Panc1 (cell line): ENCODE results near the gene DCAF4L1. TPM values are rescaled to one million over a fixed set of nuclear protein-coding genes. Genes with fewer than 3 reads are reported as not detected.

ENCODE experiments used
- ATAC-seq: fragments of 200-7000 bp; cut with Tn5 transposase; 2 replicates; pipeline ENCODE4 v1.9.1; 2020; ENCODE audit warnings: mild to moderate bottlenecking, moderate library complexity
- BruUV-seq: library from RNA; stranded (reverse); fragments of 400-500 nt; replicated peaks from 2 replicates; lab custom pipeline; 2021; lab: Mats Ljungman, UMichigan
- CTCF ChIA-PET: fragments of 300-600 bp; sonication (Branson Sonifier 250); formaldehyde crosslinking; loops from one replicate; lab custom pipeline; 2022; ENCODE audit warnings: antibody characterized with exemption; lab: Charles Lee
- POLR2A ChIA-PET: fragments of 300-600 bp; sonication (Branson Sonifier 250); formaldehyde crosslinking; loops from one replicate; lab custom pipeline; 2022; ENCODE audit warnings: antibody characterized with exemption; lab: Charles Lee
- DNase-seq: peaks from one replicate; pipeline ENCODE4 v3.0.0-alpha.2; 2010; ENCODE audit warnings: low read depth, low spot score
- H3K27ac ChIP-seq: 2 replicates; pipeline ENCODE4 v1.5.1; 2011; ENCODE audit warnings: mild to moderate bottlenecking, low read length, inconsistent platforms
- H3K27me3 ChIP-seq: fragments of 200-500 bp; sonication (Bioruptor generic); 2 replicates; pipeline ENCODE4 v1.6.0; 2014; ENCODE audit warnings: low read length, inconsistent platforms; ENCODE audit not compliant: control insufficient read depth, insufficient read depth
- H3K36me3 ChIP-seq: fragments of 200-500 bp; sonication (Bioruptor generic); 2 replicates; pipeline ENCODE4 v1.5.1; 2014; ENCODE audit warnings: inconsistent platforms, mild to moderate bottlenecking, low read length, moderate library complexity; ENCODE audit not compliant: control insufficient read depth, insufficient read depth
- H3K4me1 ChIP-seq: 2 replicates; pipeline ENCODE4 v1.5.1; 2011; ENCODE audit warnings: inconsistent platforms, mild to moderate bottlenecking, low read length, moderate library complexity; ENCODE audit not compliant: control insufficient read depth, insufficient read depth
- H3K4me3 ChIP-seq, 2 experiments: 2 replicates each; pipeline ENCODE4 v1.5.1; 2011 to 2012; ENCODE audit warnings: low read depth in 2 of 2, low read length in 2 of 2, mild to moderate bottlenecking in 2 of 2, inconsistent platforms in 1 of 2, moderate library complexity in 1 of 2
- H3K9me3 ChIP-seq: fragments of 200-500 bp; sonication (Bioruptor generic); 2 replicates; pipeline ENCODE4 v1.5.1; 2014; ENCODE audit warnings: low read depth, mild to moderate bottlenecking, inconsistent platforms, low read length, moderate library complexity; ENCODE audit not compliant: control insufficient read depth, insufficient read depth
- POLR2AphosphoS5 ChIP-seq: IDR thresholded peaks from 2 replicates; pipeline ENCODE4 v1.6.1; 2012; ENCODE audit warnings: mild to moderate bottlenecking, low read depth, low read length, moderate library complexity
- SIN3A ChIP-seq: IDR thresholded peaks from 2 replicates; pipeline ENCODE4 v1.6.1; 2012; ENCODE audit warnings: low read depth, mild to moderate bottlenecking, low read length, moderate library complexity, borderline replicate concordance; ENCODE audit not compliant: insufficient read depth
- TCF7L2 ChIP-seq: IDR thresholded peaks from 2 replicates; pipeline ENCODE4 v1.6.1; 2011; ENCODE audit warnings: mild to moderate bottlenecking, low read depth, low read length, inconsistent platforms
- in situ Hi-C: cut with HindIII; loops from 2 replicates; pipeline ENCODE4 v1.10.0; 2016; ENCODE audit warnings: low sequenced_read_pairs, low pct_unique_long_range_greater_than_20kb
- intact Hi-C: fragments of 100-400 bp; cut with micrococcal nuclease; formaldehyde crosslinking; loops from one replicate; pipeline ENCODE4 v1.10.0; 2022; ENCODE audit not compliant: unreplicated experiment
- total RNA-seq: library from RNA; stranded (reverse); gene quantifications from one replicate; pipeline ENCODE4 v1.2.1, GENCODE V29; 2021; ENCODE audit not compliant: unreplicated experiment
- TF ChIP-seq, protein P1 (sequence below), 2 experiments: IDR thresholded peaks; 2 replicates each; pipeline ENCODE4 v1.6.1; 2011 to 2012; ENCODE audit warnings: low read depth in 2 of 2, control low read depth in 1 of 2, low read length in 1 of 2, mild to moderate bottlenecking in 1 of 2, moderate library complexity in 1 of 2; ENCODE audit not compliant: insufficient read depth in 1 of 2
- TF ChIP-seq, protein P2 (sequence below): fragments of 450-650 bp; IDR thresholded peaks from 2 replicates; pipeline ENCODE4 v1.5.1; 2017; ENCODE audit warnings: mild to moderate bottlenecking

DCAF4L1 gene
- total RNA-seq, 1 experiment from 2014 or later, result 0.13 TPM

DNA sequence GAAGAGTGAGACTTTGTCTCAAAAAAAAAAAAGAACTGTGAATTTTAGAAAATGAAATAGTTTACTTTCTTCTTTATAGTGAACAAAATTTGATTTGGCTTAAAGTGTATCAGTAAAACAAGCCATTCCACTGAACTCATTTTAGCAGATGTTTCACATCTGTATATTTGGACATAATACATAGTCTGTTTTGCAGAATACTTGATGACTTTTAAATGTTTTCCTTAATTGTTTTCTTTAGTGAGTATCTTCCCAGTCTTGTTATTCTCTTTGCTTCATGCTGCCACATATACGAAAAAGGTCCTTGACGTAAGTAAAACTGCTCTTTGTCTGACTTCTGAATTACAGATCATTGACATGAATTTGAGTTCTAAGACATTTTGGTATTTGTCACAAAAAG, 38.0 kb upstream of the DCAF4L1 start:
- H3K27ac ChIP-seq, result no peak overlapping the region
- in situ Hi-C loops (no loop called here), intact Hi-C loops (no loop called here)
- H3K36me3 ChIP-seq, result peaks cover 13% of the 10 kb centered on the region
- DNase-seq (no peak), ATAC-seq (no peak)
- H3K27me3 ChIP-seq, result no peaks in the 10 kb centered on the region
- no peak overlapping the region for H3K4me3 ChIP-seq
- H3K4me1 ChIP-seq, result no peaks in the 10 kb centered on the region
- H3K9me3 ChIP-seq, result no peaks in the 10 kb centered on the region
- TF ChIP-seq POLR2AphosphoS5, result no peak
- TF ChIP-seq, protein P1, sequence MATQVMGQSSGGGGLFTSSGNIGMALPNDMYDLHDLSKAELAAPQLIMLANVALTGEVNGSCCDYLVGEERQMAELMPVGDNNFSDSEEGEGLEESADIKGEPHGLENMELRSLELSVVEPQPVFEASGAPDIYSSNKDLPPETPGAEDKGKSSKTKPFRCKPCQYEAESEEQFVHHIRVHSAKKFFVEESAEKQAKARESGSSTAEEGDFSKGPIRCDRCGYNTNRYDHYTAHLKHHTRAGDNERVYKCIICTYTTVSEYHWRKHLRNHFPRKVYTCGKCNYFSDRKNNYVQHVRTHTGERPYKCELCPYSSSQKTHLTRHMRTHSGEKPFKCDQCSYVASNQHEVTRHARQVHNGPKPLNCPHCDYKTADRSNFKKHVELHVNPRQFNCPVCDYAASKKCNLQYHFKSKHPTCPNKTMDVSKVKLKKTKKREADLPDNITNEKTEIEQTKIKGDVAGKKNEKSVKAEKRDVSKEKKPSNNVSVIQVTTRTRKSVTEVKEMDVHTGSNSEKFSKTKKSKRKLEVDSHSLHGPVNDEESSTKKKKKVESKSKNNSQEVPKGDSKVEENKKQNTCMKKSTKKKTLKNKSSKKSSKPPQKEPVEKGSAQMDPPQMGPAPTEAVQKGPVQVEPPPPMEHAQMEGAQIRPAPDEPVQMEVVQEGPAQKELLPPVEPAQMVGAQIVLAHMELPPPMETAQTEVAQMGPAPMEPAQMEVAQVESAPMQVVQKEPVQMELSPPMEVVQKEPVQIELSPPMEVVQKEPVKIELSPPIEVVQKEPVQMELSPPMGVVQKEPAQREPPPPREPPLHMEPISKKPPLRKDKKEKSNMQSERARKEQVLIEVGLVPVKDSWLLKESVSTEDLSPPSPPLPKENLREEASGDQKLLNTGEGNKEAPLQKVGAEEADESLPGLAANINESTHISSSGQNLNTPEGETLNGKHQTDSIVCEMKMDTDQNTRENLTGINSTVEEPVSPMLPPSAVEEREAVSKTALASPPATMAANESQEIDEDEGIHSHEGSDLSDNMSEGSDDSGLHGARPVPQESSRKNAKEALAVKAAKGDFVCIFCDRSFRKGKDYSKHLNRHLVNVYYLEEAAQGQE (IDR thresholded peaks at IDR 0.05; ENCODE audit: insufficient read depth in 1 of 2, low read depth in 2 of 2, low read length in 1 of 2), result no peak
- no peak for TF ChIP-seq SIN3A
- TF ChIP-seq, protein P2, sequence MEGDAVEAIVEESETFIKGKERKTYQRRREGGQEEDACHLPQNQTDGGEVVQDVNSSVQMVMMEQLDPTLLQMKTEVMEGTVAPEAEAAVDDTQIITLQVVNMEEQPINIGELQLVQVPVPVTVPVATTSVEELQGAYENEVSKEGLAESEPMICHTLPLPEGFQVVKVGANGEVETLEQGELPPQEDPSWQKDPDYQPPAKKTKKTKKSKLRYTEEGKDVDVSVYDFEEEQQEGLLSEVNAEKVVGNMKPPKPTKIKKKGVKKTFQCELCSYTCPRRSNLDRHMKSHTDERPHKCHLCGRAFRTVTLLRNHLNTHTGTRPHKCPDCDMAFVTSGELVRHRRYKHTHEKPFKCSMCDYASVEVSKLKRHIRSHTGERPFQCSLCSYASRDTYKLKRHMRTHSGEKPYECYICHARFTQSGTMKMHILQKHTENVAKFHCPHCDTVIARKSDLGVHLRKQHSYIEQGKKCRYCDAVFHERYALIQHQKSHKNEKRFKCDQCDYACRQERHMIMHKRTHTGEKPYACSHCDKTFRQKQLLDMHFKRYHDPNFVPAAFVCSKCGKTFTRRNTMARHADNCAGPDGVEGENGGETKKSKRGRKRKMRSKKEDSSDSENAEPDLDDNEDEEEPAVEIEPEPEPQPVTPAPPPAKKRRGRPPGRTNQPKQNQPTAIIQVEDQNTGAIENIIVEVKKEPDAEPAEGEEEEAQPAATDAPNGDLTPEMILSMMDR, result no peak
- TF ChIP-seq TCF7L2, result no peak
- CTCF ChIA-PET, result no interaction called here
- no TSS peak for BruUV-seq
- POLR2A ChIA-PET, result no interaction called here

DNA sequence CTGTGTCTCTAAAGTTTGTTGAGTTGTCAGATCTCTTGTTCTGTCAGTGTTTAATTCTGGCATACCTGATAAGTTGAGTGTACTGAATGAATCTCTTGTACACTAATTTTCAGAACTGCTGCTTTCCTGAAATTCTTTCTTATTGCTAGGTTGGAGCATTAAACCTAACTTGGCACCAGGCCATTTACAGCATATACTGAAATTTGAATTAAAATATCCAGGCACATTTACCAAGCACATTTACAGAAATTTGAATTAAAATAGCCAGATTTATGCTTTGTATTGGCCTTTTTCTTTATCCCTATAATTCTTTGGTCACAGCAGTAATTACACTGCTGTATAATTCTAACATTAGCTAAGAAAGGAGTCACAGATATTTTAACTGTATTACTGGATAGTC, 37.5 kb upstream of the DCAF4L1 start:
- H3K36me3 ChIP-seq, result peaks cover 13% of the 10 kb centered on the region
- no peaks in the 10 kb centered on the region for H3K27me3 ChIP-seq
- TF ChIP-seq SIN3A, result no peak
- ChIA-PET POLR2A (no interaction called here), CTCF (no interaction called here)
- DNase-seq (no peak), ATAC-seq (no peak)
- in situ Hi-C loops, result no loop called here
- no TSS peak for BruUV-seq
- H3K27ac ChIP-seq, result no peak overlapping the region
- no peak overlapping the region for H3K4me3 ChIP-seq
- intact Hi-C loops, result no loop called here
- H3K4me1 ChIP-seq, result no peaks in the 10 kb centered on the region
- no peaks in the 10 kb centered on the region for H3K9me3 ChIP-seq

DNA sequence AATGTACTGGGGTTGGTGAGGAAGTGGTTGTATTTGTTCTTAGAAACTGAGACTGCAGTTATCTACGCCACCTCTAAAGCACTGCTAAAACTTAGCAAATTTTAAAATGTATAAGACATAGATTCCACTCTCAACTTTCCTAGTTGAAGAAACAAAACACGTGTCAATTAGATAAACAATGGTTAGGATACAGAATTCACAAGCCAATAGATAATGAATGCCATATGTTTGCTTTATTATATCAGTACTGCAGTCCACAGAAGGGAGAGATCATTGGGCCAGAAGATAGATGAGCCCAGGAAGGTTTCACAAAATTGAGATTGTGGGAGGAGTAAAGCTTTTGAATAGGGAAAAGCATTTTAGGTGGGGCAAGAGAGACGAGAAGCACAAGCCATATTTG, 32.0 kb upstream of the DCAF4L1 start:
- Histone ChIP-seq H3K9me3 (no peaks in the 10 kb centered on the region), H3K4me1 (no peaks in the 10 kb centered on the region), H3K36me3 (peaks cover 13% of the 10 kb centered on the region), H3K27me3 (no peaks in the 10 kb centered on the region), H3K4me3 (no peak overlapping the region), H3K27ac (no peak overlapping the region)
- TF ChIP-seq, protein P1 (IDR thresholded peaks at IDR 0.05; ENCODE audit: insufficient read depth in 1 of 2, low read depth in 2 of 2, low read length in 1 of 2), result no peak
- TF ChIP-seq, protein P2, result no peak
- TF ChIP-seq SIN3A (no peak), POLR2AphosphoS5 (no peak), TCF7L2 (no peak)
- intact Hi-C loops, result no loop called here
- DNase-seq (no peak), ATAC-seq (no peak)
- BruUV-seq, result no TSS peak
- ChIA-PET CTCF (no interaction called here), POLR2A (no interaction called here)
- in situ Hi-C loops, result no loop called here
